Natural killer cell (primary cell): ENCODE data around the gene AP3S1. TPM values are rescaled to one million over a fixed set of nuclear protein-coding genes. Genes with fewer than 3 reads are reported as not detected.

Experiments used
- ATAC-seq, 3 donors: fragments of 150-1000 bp in 2 of 3; fragments of 200-7000 bp in 1 of 3; cut with Tn5 transposase; 1 replicate in 1 of 3; 2 replicates in 2 of 3; pipeline ENCODE4 v1.10.0; 2021; ENCODE audit warnings: mild to moderate bottlenecking in 2 of 3, moderate library complexity in 2 of 3
- DNase-seq, 2 donors: peaks; one replicate each; pipeline versions ENCODE4 v3.0.0 to v3.0.0-alpha.2; 2013 to 2021; ENCODE audit warnings: mixed read lengths in 1 of 2
- H3K27ac ChIP-seq: one replicate; pipeline ENCODE4 v1.5.1; 2013; ENCODE audit warnings: mild to moderate bottlenecking, low read length
- H3K27me3 ChIP-seq: one replicate; pipeline ENCODE4 v1.6.1; 2013; ENCODE audit warnings: low read length; ENCODE audit not compliant: control insufficient read depth, insufficient read depth
- H3K36me3 ChIP-seq: one replicate; pipeline ENCODE4 v1.6.1; 2013; ENCODE audit warnings: low read length; ENCODE audit not compliant: control insufficient read depth, insufficient read depth
- H3K4me1 ChIP-seq: one replicate; pipeline ENCODE4 v1.6.1; 2013; ENCODE audit warnings: low read length; ENCODE audit not compliant: control insufficient read depth, insufficient read depth
- H3K4me3 ChIP-seq: one replicate; pipeline ENCODE4 v1.5.1; 2013; ENCODE audit warnings: low read length
- H3K9me3 ChIP-seq: one replicate; pipeline ENCODE4 v1.6.1; 2013; ENCODE audit warnings: low read length; ENCODE audit not compliant: control insufficient read depth, insufficient read depth
- H3K27ac Mint-ChIP-seq, 2 donors: one replicate each; pipeline ENCODE4 v1.8.0; 2022; ENCODE audit warnings: mild to moderate bottlenecking in 2 of 2, mixed read lengths in 2 of 2, moderate library complexity in 1 of 2
- H3K27me3 Mint-ChIP-seq, 2 donors: one replicate each; pipeline ENCODE4 v1.8.0; 2022; ENCODE audit warnings: low read depth in 2 of 2, mixed read lengths in 2 of 2
- H3K36me3 Mint-ChIP-seq: one replicate; pipeline ENCODE4 v1.8.0; 2022; ENCODE audit warnings: mixed read lengths
- H3K4me1 Mint-ChIP-seq, 2 donors: one replicate each; pipeline ENCODE4 v1.8.0; 2022; ENCODE audit warnings: mixed read lengths in 2 of 2
- H3K4me3 Mint-ChIP-seq: one replicate; pipeline ENCODE4 v1.8.0; 2022; ENCODE audit warnings: mild to moderate bottlenecking, moderate library complexity, mixed read lengths
- H3K9me3 Mint-ChIP-seq, 2 donors: one replicate each; pipeline ENCODE4 v1.8.0; 2022; ENCODE audit warnings: mixed read lengths in 2 of 2
- WGBS: methylation state at CpG from one replicate; pipeline ENCODE4 v1.1.7; 2013; ENCODE audit warnings: missing lambda C conversion rate; ENCODE audit not compliant: insufficient coverage; 5-methylcytosine and 5-hydroxymethylcytosine counted together
- intact Hi-C: fragments of 100-400 bp; cut with micrococcal nuclease; formaldehyde crosslinking; loops from one replicate; pipeline ENCODE4 v1.14.2; 2022
- total RNA-seq, 4 donors: library from RNA; stranded (reverse); fragments of 120-200 nt in 1 of 4; gene quantifications; one replicate each; pipeline versions ENCODE4 v1.2.3 to v1.2.4, GENCODE V29; 2013 to 2022
- TF ChIP-seq, protein P1 (sequence below): fragments of 200-600 bp; IDR thresholded peaks from one replicate; pipeline ENCODE4 v1.8.0; 2022; ENCODE audit warnings: antibody characterized with exemption

AP3S1 gene
- total RNA-seq, 3 donors from 2014 or later (not counting 1 experiment from before 2014, with no cell fraction given) = 35.5 to 57.9 (median 37.1) TPM

DNA sequence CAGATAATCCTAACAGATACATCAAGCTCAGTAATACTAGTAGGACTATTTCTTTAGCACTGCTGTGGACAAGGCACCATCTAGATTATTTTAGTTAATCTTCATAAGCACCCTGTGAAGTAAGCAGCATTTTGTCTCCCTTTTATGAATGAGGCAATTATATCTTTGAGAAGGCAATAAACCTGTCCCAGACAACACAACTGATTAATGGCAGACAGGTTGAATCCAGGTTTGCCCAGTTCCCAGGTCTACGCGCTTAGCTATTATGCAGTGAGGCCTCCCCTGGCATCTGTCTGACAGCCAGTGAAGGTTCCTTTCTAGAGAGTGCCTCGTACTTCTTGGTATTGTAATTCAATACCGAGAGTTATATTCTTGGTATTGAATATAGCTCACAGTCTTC is 110.9 kb downstream of the AP3S1 start:
- ATAC-seq (no peak), DNase-seq (no peak)
- Mint-ChIP-seq H3K9me3 (no peaks in the 10 kb centered on the region), H3K27me3 (peaks cover 11 to 14% of the 10 kb centered on the region in 2 donors), H3K4me3 (no peak overlapping the region), H3K36me3 (no peaks in the 10 kb centered on the region), H3K27ac (no peak overlapping the region), H3K4me1 (no peaks in the 10 kb centered on the region)
- 58% methylated on average over 2 of the region's 4 CpGs for WGBS
- no peaks in the 10 kb centered on the region for H3K9me3 ChIP-seq
- peaks cover 4% of the 10 kb centered on the region for H3K27me3 ChIP-seq
- no peaks in the 10 kb centered on the region for H3K4me1 ChIP-seq
- TF ChIP-seq, protein P1, sequence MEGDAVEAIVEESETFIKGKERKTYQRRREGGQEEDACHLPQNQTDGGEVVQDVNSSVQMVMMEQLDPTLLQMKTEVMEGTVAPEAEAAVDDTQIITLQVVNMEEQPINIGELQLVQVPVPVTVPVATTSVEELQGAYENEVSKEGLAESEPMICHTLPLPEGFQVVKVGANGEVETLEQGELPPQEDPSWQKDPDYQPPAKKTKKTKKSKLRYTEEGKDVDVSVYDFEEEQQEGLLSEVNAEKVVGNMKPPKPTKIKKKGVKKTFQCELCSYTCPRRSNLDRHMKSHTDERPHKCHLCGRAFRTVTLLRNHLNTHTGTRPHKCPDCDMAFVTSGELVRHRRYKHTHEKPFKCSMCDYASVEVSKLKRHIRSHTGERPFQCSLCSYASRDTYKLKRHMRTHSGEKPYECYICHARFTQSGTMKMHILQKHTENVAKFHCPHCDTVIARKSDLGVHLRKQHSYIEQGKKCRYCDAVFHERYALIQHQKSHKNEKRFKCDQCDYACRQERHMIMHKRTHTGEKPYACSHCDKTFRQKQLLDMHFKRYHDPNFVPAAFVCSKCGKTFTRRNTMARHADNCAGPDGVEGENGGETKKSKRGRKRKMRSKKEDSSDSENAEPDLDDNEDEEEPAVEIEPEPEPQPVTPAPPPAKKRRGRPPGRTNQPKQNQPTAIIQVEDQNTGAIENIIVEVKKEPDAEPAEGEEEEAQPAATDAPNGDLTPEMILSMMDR = no peak
- H3K27ac ChIP-seq = no peak overlapping the region
- no peak overlapping the region for H3K4me3 ChIP-seq
- intact Hi-C loops = no loop called here
- H3K36me3 ChIP-seq = no peaks in the 10 kb centered on the region

DNA sequence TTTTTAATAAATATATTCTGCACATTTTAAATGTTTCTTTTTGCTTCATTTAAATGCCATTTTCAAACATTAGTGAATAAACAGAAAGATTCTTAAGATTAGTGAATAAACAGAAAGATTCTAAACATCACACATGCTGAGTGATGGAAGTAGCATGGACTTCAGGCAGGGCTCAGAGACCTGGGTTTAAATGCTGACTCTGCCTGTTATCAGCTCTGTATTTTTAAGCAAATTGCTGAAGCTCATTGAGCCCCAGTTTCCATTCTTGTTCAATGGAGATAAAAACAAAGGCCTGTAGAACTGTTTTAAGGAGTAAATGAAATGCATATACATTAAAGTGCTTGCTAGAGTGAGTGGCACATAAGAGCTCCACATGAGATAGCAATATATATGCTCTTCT is 112.4 kb downstream of the AP3S1 start:
- intact Hi-C loops = no loop called here
- Histone ChIP-seq H3K27ac (no peak overlapping the region), H3K36me3 (no peaks in the 10 kb centered on the region), H3K4me3 (no peak overlapping the region), H3K4me1 (no peaks in the 10 kb centered on the region), H3K27me3 (peaks cover 4% of the 10 kb centered on the region), H3K9me3 (no peaks in the 10 kb centered on the region)
- Mint-ChIP-seq H3K27me3 (peaks cover 19 to 25% of the 10 kb centered on the region in 2 donors), H3K4me1 (no peaks in the 10 kb centered on the region), H3K9me3 (no peaks in the 10 kb centered on the region), H3K36me3 (no peaks in the 10 kb centered on the region), H3K27ac (no peak overlapping the region), H3K4me3 (no peak overlapping the region)
- DNase-seq = no peak
- TF ChIP-seq, protein P1 = no peak
- ATAC-seq = no peak

DNA sequence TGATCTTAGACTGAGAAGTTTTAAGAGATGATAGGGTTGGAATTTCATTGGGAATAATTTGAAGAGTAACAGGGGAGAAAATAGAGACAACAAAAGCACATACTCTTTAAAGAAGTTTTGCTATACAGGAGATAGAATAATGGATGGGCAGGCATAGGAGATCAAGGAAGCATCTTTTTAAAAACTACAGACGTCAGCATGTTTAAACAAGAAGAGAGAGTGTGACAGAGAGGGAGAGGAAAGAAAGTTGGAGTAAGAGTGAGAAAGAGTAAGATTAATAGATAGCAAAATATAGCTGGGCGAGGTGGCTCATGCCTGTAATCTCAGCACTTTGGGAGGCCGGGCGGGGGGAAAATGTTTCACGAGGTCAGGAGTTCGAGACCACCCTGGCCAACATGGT is 115.2 kb downstream of the AP3S1 start:
- H3K4me1 ChIP-seq = peaks cover 7% of the 10 kb centered on the region

More for the DNA sequence above, 115.2 kb downstream of the AP3S1 start:
- H3K27ac ChIP-seq = no peak overlapping the region
- TF ChIP-seq, protein P1 = no peak
- no peaks in the 10 kb centered on the region for H3K9me3 Mint-ChIP-seq
- H3K27me3 Mint-ChIP-seq = peaks cover 24 to 31% of the 10 kb centered on the region in 2 donors
- peaks cover 18% of the 10 kb centered on the region for H3K27me3 ChIP-seq
- DNase-seq = no peak
- no peaks in the 10 kb centered on the region for H3K36me3 Mint-ChIP-seq
- no peak overlapping the region for H3K4me3 ChIP-seq
- H3K36me3 ChIP-seq = no peaks in the 10 kb centered on the region
- intact Hi-C loops = no loop called here
- H3K27ac Mint-ChIP-seq = no peak overlapping the region
- no peak overlapping the region for H3K4me3 Mint-ChIP-seq
- no peaks in the 10 kb centered on the region for H3K9me3 ChIP-seq
- H3K4me1 Mint-ChIP-seq = peaks cover 0 to 5% of the 10 kb centered on the region in 2 donors
- ATAC-seq = no peak
- 94% methylated on average over 6 of the region's 6 CpGs for WGBS
